ENCODE measurements around the gene CALD1.
A peak's percentile ranks its signal among the peaks of the same experiment; 100 is the strongest.

Gene CALD1

DNA sequence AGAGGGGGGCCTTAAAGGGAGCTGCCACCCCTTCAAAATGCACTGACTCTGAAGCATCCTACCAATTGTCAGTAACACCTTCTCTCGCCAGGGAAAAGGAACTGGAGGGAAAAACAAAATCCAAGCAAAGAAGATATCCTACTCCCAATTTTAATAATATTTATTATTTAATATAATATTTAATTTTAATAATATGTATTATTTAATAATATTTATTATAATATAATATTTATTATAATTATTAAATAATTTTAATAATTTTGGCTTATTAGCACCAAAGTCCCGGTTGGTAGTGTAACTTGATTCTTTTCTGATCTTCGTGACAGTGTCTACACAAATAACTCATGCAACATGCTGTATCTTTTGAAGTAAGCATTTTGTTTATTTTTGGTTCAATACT is 148.3 kb downstream of the CALD1 start:
- no peak for DNase-seq (ENCODE audit: low spot score)

DNA sequence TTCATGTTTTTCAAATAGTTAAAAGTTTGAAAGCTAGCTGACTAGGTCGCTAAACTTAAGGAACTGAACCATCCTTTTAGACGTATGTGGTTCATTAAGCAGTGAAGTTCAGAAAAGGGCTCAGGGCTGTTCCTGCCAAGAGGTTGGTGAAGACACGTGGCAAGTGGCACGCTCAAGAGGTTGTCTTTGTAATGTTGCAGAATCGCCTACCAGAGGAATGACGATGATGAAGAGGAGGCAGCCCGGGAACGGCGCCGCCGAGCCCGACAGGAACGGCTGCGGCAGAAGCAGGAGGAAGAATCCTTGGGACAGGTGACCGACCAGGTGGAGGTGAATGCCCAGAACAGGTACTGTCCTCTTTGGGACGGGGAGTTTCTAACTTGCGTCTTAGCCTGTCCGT is 149.1 kb downstream of the CALD1 start:
- DNase-seq (ENCODE audit: low spot score) = no peak

DNA sequence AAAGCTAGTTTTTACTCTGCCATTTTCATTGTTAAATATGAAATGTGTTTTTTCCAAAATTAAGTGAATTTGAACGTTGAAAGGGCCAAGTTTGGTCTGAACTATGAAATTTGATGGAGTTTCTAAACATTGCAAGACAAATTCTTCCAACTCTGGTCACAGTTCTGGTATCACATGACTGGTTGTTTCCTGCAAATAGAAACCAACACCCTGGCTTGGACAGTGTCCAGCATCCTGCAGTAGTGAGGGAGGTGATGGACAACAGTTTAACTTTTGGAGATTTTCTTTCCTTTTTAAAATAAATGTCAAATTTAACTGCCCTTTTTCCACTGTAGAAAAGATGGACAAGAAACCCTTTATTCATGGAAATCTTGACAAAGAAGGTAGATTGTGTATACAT is 152.1 kb downstream of the CALD1 start:
- DNase-seq (ENCODE audit: low spot score) = no peak

DNA sequence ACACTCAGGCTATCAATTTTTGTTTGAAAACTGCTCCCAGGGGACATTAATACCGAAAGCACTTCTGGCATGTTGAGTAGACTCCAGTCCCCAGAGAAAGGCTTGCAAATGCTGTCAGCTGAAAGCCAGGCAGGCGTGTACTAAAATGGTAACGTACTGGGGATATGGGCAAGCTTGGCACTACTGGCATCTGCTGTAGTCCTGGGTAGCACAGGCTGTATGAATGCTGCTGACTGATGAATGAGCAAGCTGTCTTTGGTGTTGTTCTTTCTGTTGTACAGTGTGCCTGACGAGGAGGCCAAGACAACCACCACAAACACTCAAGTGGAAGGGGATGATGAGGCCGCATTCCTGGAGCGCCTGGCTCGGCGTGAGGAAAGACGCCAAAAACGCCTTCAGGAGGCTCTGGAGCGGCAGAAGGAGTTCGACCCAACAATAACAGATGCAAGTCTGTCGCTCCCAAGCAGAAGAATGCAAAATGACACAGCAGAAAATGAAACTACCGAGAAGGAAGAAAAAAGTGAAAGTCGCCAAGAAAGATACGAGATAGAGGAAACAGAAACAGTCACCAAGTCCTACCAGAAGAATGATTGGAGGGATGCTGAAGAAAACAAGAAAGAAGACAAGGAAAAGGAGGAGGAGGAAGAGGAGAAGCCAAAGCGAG is 153.4 kb downstream of the CALD1 start:
- DNase-seq (ENCODE audit: low spot score) = no peak

- no peak for DNase-seq (ENCODE audit: low spot score)
These were observed 154.1 kb downstream of the CALD1 start for GRCh38 chr7:134933460-134934068.

- no peak for DNase-seq (ENCODE audit: low spot score)
These were observed 156.3 kb downstream of the CALD1 start for GRCh38 chr7:134935701-134936100.

DNA sequence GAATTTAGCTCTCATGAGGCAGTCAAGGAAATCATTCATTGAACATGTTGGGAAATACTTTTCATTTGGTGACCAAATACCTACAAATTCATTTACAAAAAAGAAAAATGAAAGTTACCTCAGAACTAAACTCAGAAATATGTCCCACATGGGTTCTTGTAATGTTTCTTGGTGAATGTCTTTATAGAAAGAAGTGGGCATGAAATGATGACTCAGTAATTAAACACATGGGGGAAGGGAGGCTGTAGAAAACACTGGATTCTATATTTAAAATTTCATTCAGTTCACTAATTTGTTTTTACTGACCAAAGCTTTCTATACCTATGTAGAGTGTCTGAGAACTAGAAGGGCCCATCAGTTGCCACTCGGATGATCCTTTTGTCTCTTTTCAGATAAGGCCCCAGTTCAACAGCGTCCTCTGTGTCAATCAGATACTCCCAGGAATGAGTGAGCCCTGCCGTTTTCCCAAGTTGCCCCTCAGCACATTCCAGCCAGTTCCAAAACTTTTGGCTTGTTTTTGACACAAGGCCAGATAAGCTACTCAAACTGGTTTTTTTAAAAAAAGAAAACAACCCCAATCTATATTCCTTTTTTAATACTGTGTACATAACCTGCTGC is 157.6 kb downstream of the CALD1 start:
- DNase-seq (ENCODE audit: low spot score) = no peak

DNA sequence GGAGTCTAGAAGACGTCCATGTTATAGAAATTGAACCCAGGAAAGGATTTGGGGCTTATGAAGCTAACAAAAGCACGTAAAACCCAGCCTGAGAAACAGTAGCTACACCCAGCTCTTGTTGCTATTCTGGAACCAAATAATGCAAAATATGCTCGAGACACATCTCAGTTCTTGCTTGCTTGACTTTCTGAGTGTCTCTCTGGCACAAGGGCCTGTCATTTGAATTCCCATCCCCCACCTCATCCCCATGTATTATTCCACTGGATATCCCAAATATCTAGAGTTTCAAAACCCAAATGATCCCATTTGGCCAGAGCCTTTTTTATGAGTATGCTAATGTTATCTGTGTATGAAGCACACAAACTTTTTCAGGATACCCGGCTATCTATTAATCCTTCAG is 158.7 kb downstream of the CALD1 start:
- no peak for DNase-seq (ENCODE audit: low spot score)

- DNase-seq (ENCODE audit: low spot score) = no peak
These were observed 159.7 kb downstream of the CALD1 start for GRCh38 chr7:134939136-134939535.

DNA sequence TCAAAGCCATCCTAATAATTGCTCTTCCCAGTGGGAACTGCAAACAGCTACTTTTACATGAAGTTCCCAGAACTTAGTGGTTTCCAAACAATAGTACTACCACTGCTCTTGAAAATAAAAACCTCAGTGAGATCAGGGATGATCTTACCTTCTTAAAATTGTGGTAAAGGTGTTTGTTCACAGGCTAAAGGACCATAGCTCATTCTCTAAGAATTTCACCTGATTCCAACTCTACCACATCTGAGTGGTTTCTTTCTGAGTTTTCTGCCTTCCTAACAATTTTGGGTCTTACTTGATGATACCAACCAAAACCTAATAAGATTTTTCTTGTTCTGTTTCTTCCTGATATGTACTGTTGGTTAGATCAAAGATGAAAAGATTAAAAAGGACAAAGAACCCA is 161.3 kb downstream of the CALD1 start:
- DNase-seq (ENCODE audit: low spot score) = no peak

GRCh38 chr7:134941185-134941900 is 161.9 kb downstream of the CALD1 start:
- DNase-seq (ENCODE audit: low spot score) = no peak

GRCh38 chr7:134941952-134942351 is 162.5 kb downstream of the CALD1 start:
- DNase-seq (ENCODE audit: low spot score) = no peak

- no peak for DNase-seq (ENCODE audit: low spot score)
These were observed 163.4 kb downstream of the CALD1 start for GRCh38 chr7:134942690-134943466.

DNA sequence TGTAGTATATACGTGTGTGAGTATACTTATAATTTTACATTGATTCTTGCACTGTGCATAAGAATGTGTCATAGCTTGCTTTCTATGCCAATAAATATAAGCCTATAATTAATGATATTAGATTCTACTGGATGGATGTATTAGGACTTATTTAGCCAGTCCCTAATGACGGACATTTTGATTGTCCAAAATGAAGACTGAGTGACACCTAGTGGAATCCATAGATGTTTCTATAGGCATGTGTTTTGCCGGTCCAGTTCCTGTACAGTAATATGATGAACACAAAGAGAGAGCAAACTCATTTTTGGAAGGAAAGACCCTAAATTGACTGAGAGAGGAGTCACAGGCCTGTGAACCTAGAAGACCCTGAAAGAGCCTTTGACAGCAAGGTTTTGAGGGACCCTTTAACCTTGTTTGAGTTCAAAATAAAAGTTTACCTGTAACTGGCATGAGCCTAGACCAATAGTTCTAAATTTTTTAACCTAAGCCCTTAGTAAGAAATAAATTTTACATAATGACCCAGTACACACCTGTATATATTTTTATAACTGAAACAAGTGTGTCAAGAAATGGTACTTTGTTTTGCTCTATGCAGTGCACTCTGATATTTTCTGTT is 164.5 kb downstream of the CALD1 start:
- DNase-seq (ENCODE audit: low spot score) = peak; percentile 41

GRCh38 chr7:134945691-134946090 is 166.3 kb downstream of the CALD1 start:
- DNase-seq (ENCODE audit: low spot score) = no peak

DNA sequence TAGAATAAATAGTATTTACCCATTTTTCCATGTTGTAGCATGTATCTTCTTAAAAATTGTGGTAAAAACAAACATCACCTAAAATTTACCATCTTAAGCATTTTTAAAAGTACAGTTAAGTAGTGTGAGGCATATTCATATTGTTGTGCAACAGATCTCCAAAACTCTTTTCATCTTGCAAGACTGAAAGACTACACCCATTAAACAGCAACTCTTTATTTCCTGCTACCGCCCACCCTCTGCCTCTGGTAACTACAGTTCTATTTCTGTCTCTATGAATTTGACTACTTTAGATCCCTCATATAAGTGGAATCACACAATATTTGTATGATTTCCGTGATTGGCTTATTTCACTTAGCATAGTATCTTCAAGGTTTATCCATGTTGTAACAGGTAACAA is 166.8 kb downstream of the CALD1 start:
- DNase-seq (ENCODE audit: low spot score) = no peak

- no peak for DNase-seq (ENCODE audit: low spot score)
These were observed 167.9 kb downstream of the CALD1 start for GRCh38 chr7:134947329-134947728.

- no peak for DNase-seq (ENCODE audit: low spot score)
These were observed 168.4 kb downstream of the CALD1 start for GRCh38 chr7:134947831-134948230.

- DNase-seq (ENCODE audit: low spot score) = no peak
These were observed 168.8 kb downstream of the CALD1 start for GRCh38 chr7:134948246-134948645.

GRCh38 chr7:134948736-134949135 is 169.3 kb downstream of the CALD1 start:
- DNase-seq (ENCODE audit: low spot score) = no peak

DNA sequence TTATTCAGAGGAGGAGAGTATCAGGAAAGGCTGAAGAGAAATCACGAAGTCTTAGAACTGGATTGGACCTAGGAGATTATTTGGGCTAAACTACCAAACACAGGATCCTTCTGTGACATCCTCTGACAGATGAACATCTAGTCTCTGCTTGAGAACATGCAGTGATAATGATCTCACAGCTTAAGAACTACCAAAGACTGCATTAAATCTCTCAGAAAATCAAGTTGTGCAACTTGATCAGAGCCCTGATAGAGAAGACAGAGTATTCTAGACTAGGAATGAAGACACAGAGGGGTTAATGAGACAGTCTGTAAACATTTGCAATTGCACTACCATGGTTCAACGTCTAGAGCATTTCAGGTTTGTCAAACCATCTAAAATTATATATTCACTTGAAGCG is 169.7 kb downstream of the CALD1 start:
- no peak for DNase-seq (ENCODE audit: low spot score)
